Measurements from ENCODE around the gene B4GALT4.

Gene B4GALT4

DNA sequence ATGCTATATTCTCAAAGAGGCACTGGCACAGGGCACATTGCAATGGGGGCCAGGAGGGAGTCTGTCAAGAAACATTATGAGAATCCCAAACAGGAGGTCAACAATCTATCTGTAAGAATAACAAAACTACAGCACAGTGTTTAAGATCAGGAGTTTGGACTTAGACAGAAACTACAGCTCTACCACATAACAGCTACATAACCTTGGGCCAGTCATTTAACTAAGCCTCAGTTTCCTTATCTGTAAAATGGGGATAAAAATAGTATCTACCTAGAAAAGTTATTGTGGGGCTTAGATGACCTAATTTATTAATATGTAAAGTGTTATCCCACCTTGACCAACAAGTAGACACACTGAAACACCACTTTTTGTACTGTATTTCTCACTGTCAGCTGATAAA lies 9.9 kb downstream of the B4GALT4 start:
- H3K4me3 ChIP-seq (ENCODE audit: low read depth, low read length): no peak overlapping the region
- TF ChIP-seq, protein P1, sequence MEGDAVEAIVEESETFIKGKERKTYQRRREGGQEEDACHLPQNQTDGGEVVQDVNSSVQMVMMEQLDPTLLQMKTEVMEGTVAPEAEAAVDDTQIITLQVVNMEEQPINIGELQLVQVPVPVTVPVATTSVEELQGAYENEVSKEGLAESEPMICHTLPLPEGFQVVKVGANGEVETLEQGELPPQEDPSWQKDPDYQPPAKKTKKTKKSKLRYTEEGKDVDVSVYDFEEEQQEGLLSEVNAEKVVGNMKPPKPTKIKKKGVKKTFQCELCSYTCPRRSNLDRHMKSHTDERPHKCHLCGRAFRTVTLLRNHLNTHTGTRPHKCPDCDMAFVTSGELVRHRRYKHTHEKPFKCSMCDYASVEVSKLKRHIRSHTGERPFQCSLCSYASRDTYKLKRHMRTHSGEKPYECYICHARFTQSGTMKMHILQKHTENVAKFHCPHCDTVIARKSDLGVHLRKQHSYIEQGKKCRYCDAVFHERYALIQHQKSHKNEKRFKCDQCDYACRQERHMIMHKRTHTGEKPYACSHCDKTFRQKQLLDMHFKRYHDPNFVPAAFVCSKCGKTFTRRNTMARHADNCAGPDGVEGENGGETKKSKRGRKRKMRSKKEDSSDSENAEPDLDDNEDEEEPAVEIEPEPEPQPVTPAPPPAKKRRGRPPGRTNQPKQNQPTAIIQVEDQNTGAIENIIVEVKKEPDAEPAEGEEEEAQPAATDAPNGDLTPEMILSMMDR (IDR thresholded peaks at IDR 0.05; ENCODE audit: low read depth, low read length): no peak
- H3K9me3 ChIP-seq (ENCODE audit: severe bottlenecking): no peaks in the 10 kb centered on the region
- no peak overlapping the region for H3K27ac ChIP-seq
- no peaks in the 10 kb centered on the region for H3K27me3 ChIP-seq (ENCODE audit: insufficient read depth, low read depth, severe bottlenecking)
- DNase-seq: no peak
- peaks cover 44% of the 10 kb centered on the region for H3K36me3 ChIP-seq

GRCh38 chr3:119230071-119230470 lies 10.6 kb downstream of the B4GALT4 start:
- no peak overlapping the region for H3K4me3 ChIP-seq (ENCODE audit: low read depth, low read length)
- DNase-seq: no peak
- H3K36me3 ChIP-seq: peaks cover 38% of the 10 kb centered on the region
- H3K27ac ChIP-seq: no peak overlapping the region
- H3K27me3 ChIP-seq (ENCODE audit: insufficient read depth, low read depth, severe bottlenecking): no peaks in the 10 kb centered on the region
- TF ChIP-seq, protein P1 (IDR thresholded peaks at IDR 0.05; ENCODE audit: low read depth, low read length): no peak
- no peaks in the 10 kb centered on the region for H3K9me3 ChIP-seq (ENCODE audit: severe bottlenecking)

- DNase-seq: no peak
- TF ChIP-seq, protein P1 (IDR thresholded peaks at IDR 0.05; ENCODE audit: low read depth, low read length): no peak
- Histone ChIP-seq H3K27ac (no peak overlapping the region), H3K9me3 (ENCODE audit: severe bottlenecking) (no peaks in the 10 kb centered on the region), H3K36me3 (peaks cover 29% of the 10 kb centered on the region), H3K27me3 (ENCODE audit: insufficient read depth, low read depth, severe bottlenecking) (no peaks in the 10 kb centered on the region), H3K4me3 (ENCODE audit: low read depth, low read length) (no peak overlapping the region)
Observed at GRCh38 chr3:119229190-119229589, 11.5 kb downstream of the B4GALT4 start.

- peaks cover 29% of the 10 kb centered on the region for H3K36me3 ChIP-seq
- no peak for DNase-seq
- H3K27ac ChIP-seq: no peak overlapping the region
- no peaks in the 10 kb centered on the region for H3K27me3 ChIP-seq (ENCODE audit: insufficient read depth, low read depth, severe bottlenecking)
- TF ChIP-seq, protein P1 (IDR thresholded peaks at IDR 0.05; ENCODE audit: low read depth, low read length): no peak
- H3K4me3 ChIP-seq (ENCODE audit: low read depth, low read length): no peak overlapping the region
- no peaks in the 10 kb centered on the region for H3K9me3 ChIP-seq (ENCODE audit: severe bottlenecking)
Observed at GRCh38 chr3:119228373-119229145, 12.1 kb downstream of the B4GALT4 start.

DNA sequence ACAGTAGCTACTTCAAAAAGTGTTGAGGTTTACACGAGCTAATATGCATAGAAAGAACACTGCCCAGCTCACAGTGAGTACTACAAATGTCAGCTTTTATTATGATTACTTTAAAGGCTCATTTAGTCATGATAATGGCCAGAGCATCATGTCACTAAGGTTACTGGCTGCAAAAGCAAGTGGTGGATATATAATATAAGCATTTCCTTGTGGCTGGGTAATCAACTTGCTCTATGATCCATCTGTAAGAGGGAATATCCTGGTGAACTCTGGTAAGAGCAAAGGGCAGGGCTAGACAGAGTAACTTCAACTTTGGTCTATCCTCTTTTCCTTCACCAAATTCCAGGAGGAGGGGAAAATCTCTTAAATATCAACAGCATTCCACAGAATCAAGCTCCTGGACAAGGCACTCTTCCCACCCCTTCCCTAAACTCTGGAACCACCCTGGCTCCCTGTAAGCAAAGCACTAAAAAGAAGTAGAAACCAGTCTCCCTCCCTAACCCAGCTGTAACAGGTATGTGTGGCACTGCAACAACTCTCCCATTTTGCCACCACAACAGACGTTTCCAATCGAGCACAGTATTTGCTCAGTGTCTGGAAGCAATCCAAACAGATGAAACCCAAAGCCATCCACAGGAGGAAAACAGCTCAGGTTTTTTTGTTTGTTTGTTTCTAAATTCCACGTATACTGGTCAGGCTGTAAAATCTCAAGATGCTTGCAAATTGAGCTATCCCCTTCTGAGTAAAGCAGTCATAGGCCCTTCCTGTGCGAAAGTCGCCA lies 13.4 kb downstream of the B4GALT4 start:
- H3K4me3 ChIP-seq (ENCODE audit: low read depth, low read length): no peak overlapping the region
- H3K36me3 ChIP-seq: peaks cover 32% of the 10 kb centered on the region
- H3K27me3 ChIP-seq (ENCODE audit: insufficient read depth, low read depth, severe bottlenecking): no peaks in the 10 kb centered on the region
- TF ChIP-seq, protein P1 (IDR thresholded peaks at IDR 0.05; ENCODE audit: low read depth, low read length): no peak
- DNase-seq: no peak
- no peak overlapping the region for H3K27ac ChIP-seq
- H3K9me3 ChIP-seq (ENCODE audit: severe bottlenecking): no peaks in the 10 kb centered on the region
